GM23338 (cell line): ENCODE data around the gene AKT2. TPM values are rescaled to one million over a fixed set of nuclear protein-coding genes. Genes with fewer than 3 reads are reported as not detected.

Source experiments
- ATAC-seq: fragments of 200-7000 bp; cut with Tn5 transposase; 3 replicates; pipeline ENCODE4 v1.9.1; 2020
- DNase-seq: peaks from one replicate; pipeline ENCODE4 v3.0.0-alpha.2; 2015; ENCODE audit warnings: low spot score
- H2AFZ ChIP-seq: fragments of 200-600 bp; sonication (generic); 2 replicates; pipeline ENCODE4 v1.8.0; 2016; ENCODE audit warnings: antibody characterized with exemption, mild to moderate bottlenecking, moderate library complexity
- H3F3A ChIP-seq: fragments of 200-600 bp; sonication (generic); replicated peaks from 2 replicates; pipeline ENCODE4 v1.8.0; 2017; ENCODE audit warnings: antibody characterized with exemption, mixed run types, low read depth
- H3K27ac ChIP-seq: fragments of 200-600 bp; sonication (generic); 2 replicates; pipeline ENCODE4 v1.6.1; 2016; ENCODE audit warnings: low read depth
- H3K27me3 ChIP-seq: fragments of 200-600 bp; sonication (generic); 2 replicates; pipeline ENCODE4 v1.8.0; 2016; ENCODE audit warnings: mild to moderate bottlenecking, mixed run types, moderate library complexity; ENCODE audit not compliant: insufficient read depth
- H3K36me3 ChIP-seq: fragments of 200-600 bp; sonication (generic); 2 replicates; pipeline ENCODE4 v1.8.0; 2016; ENCODE audit warnings: mild to moderate bottlenecking; ENCODE audit not compliant: insufficient read depth
- H3K4me1 ChIP-seq: fragments of 200-600 bp; sonication (generic); 2 replicates; pipeline ENCODE4 v1.8.0; 2016; ENCODE audit warnings: mild to moderate bottlenecking, moderate library complexity; ENCODE audit not compliant: insufficient read depth
- H3K4me2 ChIP-seq: fragments of 200-600 bp; sonication (generic); 2 replicates; pipeline ENCODE4 v1.7.1; 2017; ENCODE audit warnings: mixed run types
- H3K4me3 ChIP-seq: fragments of 200-600 bp; sonication (generic); 2 replicates; pipeline ENCODE4 v1.6.1; 2016; ENCODE audit warnings: mixed run types
- H3K79me2 ChIP-seq: fragments of 200-600 bp; sonication (generic); replicated peaks from 2 replicates; pipeline ENCODE4 v1.8.0; 2017; ENCODE audit warnings: mild to moderate bottlenecking; ENCODE audit not compliant: insufficient read depth
- H3K9me2 ChIP-seq: fragments of 200-600 bp; sonication (generic); 2 replicates; pipeline ENCODE4 v1.8.0; 2017; ENCODE audit not compliant: insufficient read depth
- H4K20me1 ChIP-seq: fragments of 200-600 bp; sonication (generic); replicated peaks from 2 replicates; pipeline ENCODE4 v1.8.0; 2017; ENCODE audit warnings: mild to moderate bottlenecking; ENCODE audit not compliant: insufficient read depth
- H3K27ac Mint-ChIP-seq: 2 replicates; pipeline ENCODE4 v1.8.0; 2020; ENCODE audit warnings: inconsistent platforms, mild to moderate bottlenecking, moderate library complexity, mixed read lengths
- H3K27me3 Mint-ChIP-seq: 3 replicates; pipeline ENCODE4 v1.8.0; 2022; ENCODE audit warnings: low read depth, mild to moderate bottlenecking, moderate library complexity, mixed read lengths, inconsistent platforms; ENCODE audit not compliant: insufficient read depth, poor library complexity
- H3K36me3 Mint-ChIP-seq: 3 replicates; pipeline ENCODE4 v1.8.0; 2021; ENCODE audit warnings: low read depth, mild to moderate bottlenecking, inconsistent platforms, moderate library complexity, mixed read lengths
- H3K4me1 Mint-ChIP-seq: 3 replicates; pipeline ENCODE4 v1.8.0; 2020; ENCODE audit warnings: mild to moderate bottlenecking, inconsistent platforms, mixed read lengths
- H3K4me3 Mint-ChIP-seq: 3 replicates; pipeline ENCODE4 v1.8.0; 2021; ENCODE audit warnings: moderate library complexity, mild to moderate bottlenecking, inconsistent platforms, mixed read lengths
- H3K9me3 Mint-ChIP-seq: 3 replicates; pipeline ENCODE4 v1.8.0; 2020; ENCODE audit warnings: moderate library complexity, mild to moderate bottlenecking, inconsistent platforms, mixed read lengths
- CREB1 ChIP-seq: fragments of 250-450 bp; sonication (Bioruptor Pico); IDR thresholded peaks from 2 replicates; pipeline ENCODE4 v1.5.0; 2020; ENCODE audit warnings: low read depth, mild to moderate bottlenecking, moderate library complexity
- ETS1 ChIP-seq: IDR thresholded peaks from 2 replicates; pipeline ENCODE4 v1.6.1; 2016; ENCODE audit warnings: antibody characterized with exemption
- EZH2 ChIP-seq: fragments of 200-600 bp; sonication (generic); IDR thresholded peaks from one replicate; pipeline ENCODE4 v1.8.0; 2017; ENCODE audit warnings: antibody characterized with exemption, mild to moderate bottlenecking, low read depth; ENCODE audit not compliant: unreplicated experiment
- JUNB ChIP-seq: IDR thresholded peaks from one replicate; pipeline ENCODE4 v1.6.1; 2016; ENCODE audit warnings: antibody characterized with exemption; ENCODE audit not compliant: unreplicated experiment
- NANOG ChIP-seq: IDR thresholded peaks from 2 replicates; pipeline ENCODE4 v1.6.1; 2016; ENCODE audit warnings: antibody characterized with exemption, borderline replicate concordance
- ZNF331 ChIP-seq: fragments of 250-450 bp; sonication (Bioruptor Pico); IDR thresholded peaks from 2 replicates; pipeline ENCODE4 v1.5.0; 2020; ENCODE audit warnings: low read depth, mild to moderate bottlenecking, moderate library complexity
- ZNF462 ChIP-seq: fragments of 250-450 bp; sonication (Bioruptor Pico); IDR thresholded peaks from 2 replicates; pipeline ENCODE4 v1.5.0; 2020; ENCODE audit warnings: mild to moderate bottlenecking, moderate library complexity
- polyA plus RNA-seq: library from polyadenylated mRNA; unstranded; fragments of >200 nt; fragmentation: Nextera tagmentation; extraction: Ambion mirVana; gene quantifications from 2 replicates; pipeline ENCODE4 v1.2.1, GENCODE V29; 2016
- total RNA-seq: library from RNA; depleted of rRNA; stranded (reverse); fragments of >200 nt; shearing (Covaris generic); gene quantifications from 2 replicates; pipeline ENCODE4 v1.2.3, GENCODE V29; 2014

The AKT2 gene
- total and polyA plus RNA-seq, 2 experiments from 2014 or later, result 17.6 to 123 TPM

DNA sequence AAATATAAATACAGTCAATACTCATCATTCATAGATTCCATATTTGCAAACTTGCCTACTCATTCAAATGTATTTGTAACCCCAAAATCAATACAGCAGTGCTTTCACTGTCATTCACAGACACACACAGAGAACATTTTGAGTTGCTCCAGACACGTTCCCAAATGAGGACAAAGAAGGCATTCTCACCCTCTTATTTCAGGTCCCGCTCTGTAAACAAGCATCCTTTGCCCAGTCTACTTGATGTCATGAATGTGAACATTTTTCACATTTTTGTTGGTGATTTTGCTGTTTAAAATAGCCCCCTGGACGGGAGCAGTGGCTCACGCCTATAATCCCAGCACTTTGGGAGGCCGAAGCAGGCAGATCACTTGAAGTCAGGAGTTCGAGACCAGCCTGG lies 47.5 kb upstream of the AKT2 start (continued):
- TF ChIP-seq ZNF462 (CRISPR knock-in tag), result no peak
- no peak for TF ChIP-seq ETS1

DNA sequence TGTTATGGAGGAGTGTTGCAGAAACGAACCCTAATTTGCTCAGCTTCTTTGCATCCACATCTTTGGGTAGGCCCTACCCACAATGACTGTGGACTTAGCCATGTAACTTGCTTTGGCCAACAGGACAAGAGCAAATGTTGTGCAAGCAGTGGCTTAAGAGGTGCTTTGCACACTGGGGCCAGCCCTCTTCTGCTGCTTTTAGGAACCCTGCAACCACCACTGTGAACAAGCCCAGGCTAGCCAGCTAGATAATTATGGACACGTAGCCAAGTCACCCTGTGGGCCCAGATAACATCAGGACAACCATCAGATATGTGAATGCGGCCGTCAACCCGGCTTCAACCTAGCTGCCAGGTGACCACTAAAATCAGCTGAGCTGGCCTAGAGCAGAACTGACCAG lies 45.9 kb upstream of the AKT2 start:
- no peaks in the 10 kb centered on the region for H3K9me3 Mint-ChIP-seq
- peaks cover 6% of the 10 kb centered on the region for H3K27me3 Mint-ChIP-seq
- no peak overlapping the region for H3K4me2 ChIP-seq
- peaks cover 5% of the 10 kb centered on the region; the same call in 1 of the 3 replicates for H3K4me1 Mint-ChIP-seq
- H3K27ac Mint-ChIP-seq, result no peak overlapping the region; the same call in 1 of the 2 replicates
- no peak overlapping the region for H3K4me3 Mint-ChIP-seq
- no peaks in the 10 kb centered on the region for H3K79me2 ChIP-seq
- peaks cover 51% of the 10 kb centered on the region for H3K36me3 Mint-ChIP-seq
- H3K4me1 ChIP-seq, result no peaks in the 10 kb centered on the region
- H3K4me3 ChIP-seq, result no peak overlapping the region
- no peak overlapping the region for H2AFZ ChIP-seq
- no peak overlapping the region for H3K27ac ChIP-seq
- H4K20me1 ChIP-seq, result no peaks in the 10 kb centered on the region; the same call in 1 of the 2 replicates
- H3F3A ChIP-seq, result 0 out of 2 replicates have a peak, but pooled peaks cover 3% of the 10 kb centered on the region
- H3K27me3 ChIP-seq, result no peaks in the 10 kb centered on the region
- DNase-seq (no peak), ATAC-seq (no peak)
- no peaks in the 10 kb centered on the region for H3K9me2 ChIP-seq
- no peaks in the 10 kb centered on the region; the same call in 1 of the 2 replicates for H3K36me3 ChIP-seq
- TF ChIP-seq ZNF331, result no peak
- TF ChIP-seq EZH2, result no peak
- TF ChIP-seq NANOG, result no peak
- TF ChIP-seq CREB1 (CRISPR knock-in tag), result no peak
- no peak for TF ChIP-seq JUNB
- no peak for TF ChIP-seq ETS1
- TF ChIP-seq ZNF462 (CRISPR knock-in tag), result no peak
